Skeletal muscle satellite cell (primary cell): ENCODE measurements around the gene IFT22. TPM values are rescaled to one million over a fixed set of nuclear protein-coding genes. Genes with fewer than 3 reads are reported as not detected.
"Not testable (repeated sequence)": the region's sequence is repeated elsewhere in the genome, so short reads cannot be mapped to it uniquely, and the experiment has no call there.

Experiments
- H3K27me3 ChIP-seq: 2 replicates; pipeline ENCODE4 v1.7.0; 2013; ENCODE audit warnings: low read length; ENCODE audit not compliant: control insufficient read depth, insufficient read depth
- H3K36me3 ChIP-seq: 2 replicates; pipeline ENCODE4 v1.7.0; 2013; ENCODE audit warnings: mild to moderate bottlenecking, control low read depth, low read length; ENCODE audit not compliant: insufficient read depth
- H3K4me1 ChIP-seq: 2 replicates; pipeline ENCODE4 v1.7.0; 2013; ENCODE audit warnings: low read length; ENCODE audit not compliant: control insufficient read depth, insufficient read depth
- H3K4me2 ChIP-seq: 2 replicates; pipeline ENCODE4 v1.7.0; 2013; ENCODE audit warnings: mild to moderate bottlenecking, low read length
- H3K4me3 ChIP-seq: 2 replicates; pipeline ENCODE4 v1.7.0; 2013; ENCODE audit warnings: low read length
- H3K9ac ChIP-seq: 2 replicates; pipeline ENCODE4 v1.7.0; 2013; ENCODE audit warnings: mild to moderate bottlenecking, low read depth, low read length, moderate library complexity
- H3K9me3 ChIP-seq: replicated peaks from 2 replicates; pipeline ENCODE4 v1.7.0; 2013; ENCODE audit warnings: mild to moderate bottlenecking, control low read depth, low read length
- small RNA-seq: library from RNA; depleted of rRNA; stranded (forward); fragments of <200 nt; gene quantifications from one replicate; pipeline ENCODE3, GENCODE V24; 2012

Gene IFT22

GRCh38 chr7:101269664-101270063 lies 51.9 kb downstream of the IFT22 start:
- Histone ChIP-seq H3K4me1 (no peaks in the 10 kb centered on the region), H3K9ac (no peak overlapping the region), H3K27me3 (peaks cover 25% of the 10 kb centered on the region), H3K4me2 (no peak overlapping the region), H3K4me3 (no peak overlapping the region), H3K9me3 (no peaks in the 10 kb centered on the region), H3K36me3 (no peaks in the 10 kb centered on the region)

GRCh38 chr7:101265622-101266516 lies 55.7 kb downstream of the IFT22 start:
- Histone ChIP-seq H3K4me1 (peaks cover 4% of the 10 kb centered on the region), H3K9me3 (no peaks in the 10 kb centered on the region), H3K4me2 (no peak overlapping the region), H3K27me3 (peaks cover 7% of the 10 kb centered on the region), H3K36me3 (no peaks in the 10 kb centered on the region), H3K9ac (no peak overlapping the region), H3K4me3 (no peak overlapping the region)

GRCh38 chr7:101264102-101264706 lies 57.4 kb downstream of the IFT22 start:
- H3K9ac ChIP-seq, H3K4me3 ChIP-seq, H3K36me3 ChIP-seq, H3K4me1 ChIP-seq, H3K27me3 ChIP-seq, H3K4me2 ChIP-seq, H3K9me3 ChIP-seq: not testable (repeated sequence)

Small RNA genes lying within 50 kb of the gene (small RNA-seq; reads per million reads assigned to genes)
- not detected for gene RNU6-1104P
